Ureter (tissue), 1 donor: ENCODE data around the gene PRDM15. TPM values are rescaled to one million over a fixed set of nuclear protein-coding genes. Genes with fewer than 3 reads are reported as not detected.

Source experiments
- DNase-seq: peaks from one replicate; pipeline ENCODE4 v3.0.0-alpha.2; 2020; ENCODE audit warnings: low spot score
- total RNA-seq: library from RNA; stranded (reverse); gene quantifications from one replicate; pipeline ENCODE4 v1.2.4, GENCODE V29; 2023
- donor health status: DM: yes; HTN: yes; CAD: no.

The PRDM15 gene
- total RNA-seq: 14.1 TPM

GRCh38 chr21:41879190-41879998 is at the start of gene PRDM15:
TSS of gene PRDM15 (minus strand) at chr21:41879344. CDS start at chr21:41860363, 18,981 bp downstream.
- peak; percentile 89 for DNase-seq

GRCh38 chr21:41928621-41929220 is 49.6 kb upstream of the PRDM15 start:
- DNase-seq: no peak

GRCh38 chr21:41927727-41928409 is 48.7 kb upstream of the PRDM15 start:
- no peak for DNase-seq

GRCh38 chr21:41926807-41927171 is 47.6 kb upstream of the PRDM15 start:
- DNase-seq: no peak

- DNase-seq: no peak
Observed at GRCh38 chr21:41926117-41926806, 47.1 kb upstream of the PRDM15 start.

- DNase-seq: no peak
Observed at GRCh38 chr21:41925767-41926116, 46.6 kb upstream of the PRDM15 start.

- no peak for DNase-seq
Observed at GRCh38 chr21:41924368-41924754, 45.2 kb upstream of the PRDM15 start.

- no peak for DNase-seq
Observed at GRCh38 chr21:41923631-41924367, 44.7 kb upstream of the PRDM15 start.

GRCh38 chr21:41923186-41923585 is 44.0 kb upstream of the PRDM15 start:
- no peak for DNase-seq

- DNase-seq: no peak
Observed at GRCh38 chr21:41921021-41921420, 41.9 kb upstream of the PRDM15 start.

GRCh38 chr21:41920476-41920875 is 41.3 kb upstream of the PRDM15 start:
- no peak for DNase-seq

- no peak for DNase-seq
Observed at GRCh38 chr21:41919666-41920398, 40.7 kb upstream of the PRDM15 start.

- no peak for DNase-seq
Observed at GRCh38 chr21:41918561-41919358, 39.6 kb upstream of the PRDM15 start.

GRCh38 chr21:41917531-41917930 is 38.4 kb upstream of the PRDM15 start:
- DNase-seq: no peak

- DNase-seq: no peak
Observed at GRCh38 chr21:41916888-41917433, 37.8 kb upstream of the PRDM15 start.

- DNase-seq: no peak
Observed at GRCh38 chr21:41914965-41915364, 35.8 kb upstream of the PRDM15 start.

- DNase-seq: no peak
Observed at GRCh38 chr21:41914358-41914757, 35.2 kb upstream of the PRDM15 start.

- no peak for DNase-seq
Observed at GRCh38 chr21:41913230-41913629, 34.1 kb upstream of the PRDM15 start.

- no peak for DNase-seq
Observed at GRCh38 chr21:41908829-41909228, 29.7 kb upstream of the PRDM15 start.
